Measurements from ENCODE around the gene FMN2. TPM values are rescaled to one million over a fixed set of nuclear protein-coding genes. Genes with fewer than 3 reads are reported as not detected.

The FMN2 gene
- total RNA-seq, 1 experiment from 2014 or later, result not detected

- Histone ChIP-seq H3K36me3 (ENCODE audit: control insufficient read depth, insufficient read depth, low read length) (no peaks in the 10 kb centered on the region), H3K9me3 (no peaks in the 10 kb centered on the region), H3K4me1 (0 out of 2 replicates have a peak, but pooled peaks cover 5% of the 10 kb centered on the region), H3K27me3 (replicated peaks; ENCODE audit: control insufficient read depth, insufficient read depth, low read length) (no peaks in the 10 kb centered on the region), H3K4me3 (ENCODE audit: low read depth, low read length) (no peak overlapping the region)
- Mint-ChIP-seq H3K9me3 (ENCODE audit: unreplicated experiment) (no peaks in the 10 kb centered on the region), H3K4me3 (ENCODE audit: unreplicated experiment) (no peak overlapping the region), H3K36me3 (ENCODE audit: insufficient read depth, unreplicated experiment) (no peaks in the 10 kb centered on the region), H3K27ac (ENCODE audit: unreplicated experiment) (no peak overlapping the region), H3K27me3 (ENCODE audit: insufficient read depth, unreplicated experiment) (no peaks in the 10 kb centered on the region), H3K4me1 (ENCODE audit: low read depth, unreplicated experiment) (peaks cover 10% of the 10 kb centered on the region)
- TF ChIP-seq CTCF (IDR thresholded peaks at IDR 0.05; ENCODE audit: insufficient read depth in 1 of 2, low read depth in 1 of 2, low read length in 1 of 2, severe bottlenecking in 1 of 2, unreplicated experiment in 1 of 2), result no peak
- no peak for DNase-seq
- no TSS peak for BruUV-seq (replicated peaks)
- ChIA-PET POLR2A (no interaction called here), CTCF (no interaction called here)
- intact Hi-C loops (cut with micrococcal nuclease; ENCODE audit: unreplicated experiment), result no loop called here
Observed at GRCh38 chr1:240426051-240426450, 334.4 kb downstream of the FMN2 start.

GRCh38 chr1:240435996-240436566, 344.4 kb downstream of the FMN2 start:
- POLR2A ChIA-PET, result no interaction called here

GRCh38 chr1:240441669-240442068, 350.0 kb downstream of the FMN2 start:
- peak in 1 of 2 experiments; percentile 7 for DNase-seq
- no peak overlapping the region for H3K4me3 ChIP-seq (ENCODE audit: low read depth, low read length)
- Mint-ChIP-seq H3K4me1 (ENCODE audit: low read depth, unreplicated experiment) (peaks cover 10% of the 10 kb centered on the region), H3K4me3 (ENCODE audit: unreplicated experiment) (no peak overlapping the region), H3K27me3 (ENCODE audit: insufficient read depth, unreplicated experiment) (no peaks in the 10 kb centered on the region), H3K27ac (ENCODE audit: unreplicated experiment) (no peak overlapping the region), H3K9me3 (ENCODE audit: unreplicated experiment) (no peaks in the 10 kb centered on the region), H3K36me3 (ENCODE audit: insufficient read depth, unreplicated experiment) (no peaks in the 10 kb centered on the region)
- ChIA-PET CTCF (interaction anchor here (0.7 kb wide), 1 partner anchor 274 kb away, joined by 6 read pairs; no protein-coding TSS in a partner anchor), POLR2A (no interaction called here)
- no peaks in the 10 kb centered on the region for H3K9me3 ChIP-seq
- intact Hi-C loops (cut with micrococcal nuclease; ENCODE audit: unreplicated experiment), result no loop called here
- no peak for TF ChIP-seq CTCF (IDR thresholded peaks at IDR 0.05; ENCODE audit: insufficient read depth in 1 of 2, low read depth in 1 of 2, low read length in 1 of 2, severe bottlenecking in 1 of 2, unreplicated experiment in 1 of 2)
- H3K36me3 ChIP-seq (ENCODE audit: control insufficient read depth, insufficient read depth, low read length), result no peaks in the 10 kb centered on the region
- no peaks in the 10 kb centered on the region for H3K27me3 ChIP-seq (replicated peaks; ENCODE audit: control insufficient read depth, insufficient read depth, low read length)
- BruUV-seq (replicated peaks), result no TSS peak
- no peaks in the 10 kb centered on the region for H3K4me1 ChIP-seq

More at GRCh38 chr1:240435996-240436566, 344.4 kb downstream of the FMN2 start:
- Histone ChIP-seq H3K36me3 (ENCODE audit: control insufficient read depth, insufficient read depth, low read length) (no peaks in the 10 kb centered on the region), H3K4me1 (no peaks in the 10 kb centered on the region), H3K9me3 (no peaks in the 10 kb centered on the region), H3K27me3 (replicated peaks; ENCODE audit: control insufficient read depth, insufficient read depth, low read length) (no peaks in the 10 kb centered on the region), H3K4me3 (ENCODE audit: low read depth, low read length) (no peak overlapping the region)
- Mint-ChIP-seq H3K36me3 (ENCODE audit: insufficient read depth, unreplicated experiment) (no peaks in the 10 kb centered on the region), H3K4me3 (ENCODE audit: unreplicated experiment) (no peak overlapping the region), H3K27me3 (ENCODE audit: insufficient read depth, unreplicated experiment) (peaks cover 4% of the 10 kb centered on the region), H3K27ac (ENCODE audit: unreplicated experiment) (no peak overlapping the region), H3K4me1 (ENCODE audit: low read depth, unreplicated experiment) (no peaks in the 10 kb centered on the region), H3K9me3 (ENCODE audit: unreplicated experiment) (no peaks in the 10 kb centered on the region)
- BruUV-seq (replicated peaks), result no TSS peak
- no peak for TF ChIP-seq CTCF (IDR thresholded peaks at IDR 0.05; ENCODE audit: insufficient read depth in 1 of 2, low read depth in 1 of 2, low read length in 1 of 2, severe bottlenecking in 1 of 2, unreplicated experiment in 1 of 2)
- intact Hi-C loops (cut with micrococcal nuclease; ENCODE audit: unreplicated experiment), result no loop called here
- DNase-seq, result no peak
- CTCF ChIA-PET, result no interaction called here
